ENCODE results near the gene RRP36. TPM values are rescaled to one million over a fixed set of nuclear protein-coding genes. Genes with fewer than 3 reads are reported as not detected.

RRP36 gene
- total RNA-seq, 2 experiments from 2014 or later, result 59.2 to 60.4 TPM

GRCh38 chr6:43012364-43012763, 9.1 kb upstream of the RRP36 start:
- ChIA-PET CTCF (interaction anchor here (1.1 to 1.4 kb wide), 4 partner anchors 9 to 132 kb away, joined by 3 to 4 read pairs (median 4); partner anchors contain the start of genes CUL7, PPP2R5D and RRP36), POLR2A (interaction anchor here (0.7 to 4.2 kb wide), 11 partner anchors 9 to 504 kb away, joined by 3 to 40 read pairs (median 4); partner anchors contain the start of genes CNPY3, CUL7, PEX6 and POLR1C)
- Mint-ChIP-seq H3K4me3 (peak overlapping the region; percentile 93), H3K27me3 (no peaks in the 10 kb centered on the region), H3K27ac (peak overlapping the region; percentile 27), H3K9me3 (no peaks in the 10 kb centered on the region), H3K4me1 (peaks cover 53% of the 10 kb centered on the region), H3K36me3 (ENCODE audit: low read depth) (peaks cover 64% of the 10 kb centered on the region)
- DNase-seq, result no peak

GRCh38 chr6:43013097-43013842, 8.2 kb upstream of the RRP36 start:
- no peak for DNase-seq
- peak overlapping the region; percentile 93 for H3K4me3 Mint-ChIP-seq
- H3K4me1 Mint-ChIP-seq, result peaks cover 62% of the 10 kb centered on the region
- H3K36me3 Mint-ChIP-seq (ENCODE audit: low read depth), result peaks cover 64% of the 10 kb centered on the region
- CTCF ChIA-PET, result interaction anchor here (0.6 to 2.0 kb wide), 10 partner anchors 8 to 131 kb away, joined by 3 to 9 read pairs (median 4); partner anchors contain the start of genes CNPY3, CUL7, PPP2R5D and RRP36
- peak overlapping the region; percentile 82 for H3K27ac Mint-ChIP-seq
- H3K9me3 Mint-ChIP-seq, result no peaks in the 10 kb centered on the region
- POLR2A ChIA-PET, result interaction anchor here (0.7 to 4.2 kb wide), 17 partner anchors 8 to 503 kb away, joined by 3 to 40 read pairs (median 4); partner anchors contain the start of genes CNPY3, CUL7, KLC4 and MRPL2
- no peaks in the 10 kb centered on the region for H3K27me3 Mint-ChIP-seq

- POLR2A ChIA-PET, result interaction anchor here (0.6 to 4.2 kb wide), 17 partner anchors 8 to 243 kb away, joined by 3 to 40 read pairs (median 4); partner anchors contain the start of genes CNPY3, CUL7, KLC4 and MRPL2
- Mint-ChIP-seq H3K4me3 (peak within 1 kb of the TSS; percentile 93), H3K27ac (peak within 1 kb of the TSS; percentile 82), H3K27me3 (no peaks in the 10 kb centered on the region), H3K4me1 (peaks cover 62% of the 10 kb centered on the region), H3K36me3 (ENCODE audit: low read depth) (peaks cover 65% of the 10 kb centered on the region), H3K9me3 (no peaks in the 10 kb centered on the region)
- CTCF ChIA-PET, result interaction anchor here (0.7 to 2.0 kb wide), 12 partner anchors 9 to 160 kb away, joined by 3 to 9 read pairs (median 4); partner anchors contain the start of genes CNPY3, CUL7, PEX6 and PPP2R5D
- peak; percentile 100 for DNase-seq
Measured at GRCh38 chr6:43013843-43014433, 7.5 kb upstream of the RRP36 start, which contains the start of the genes KLHDC3 and MEA1. Gene KLHDC3, plus strand, starts transcription at chr6:43014249. Its CDS starts 2,944 bp downstream, at chr6:43017193. Gene MEA1, minus strand, starts transcription at chr6:43013946. Its CDS starts 133 bp downstream, at chr6:43013813.

- CTCF ChIA-PET, result interaction anchor here (0.7 to 2.0 kb wide), 12 partner anchors 8 to 160 kb away, joined by 3 to 9 read pairs (median 4); partner anchors contain the start of genes CNPY3, CUL7, PEX6 and PPP2R5D
- Mint-ChIP-seq H3K27ac (peak overlapping the region; percentile 82), H3K4me1 (peaks cover 62% of the 10 kb centered on the region), H3K9me3 (no peaks in the 10 kb centered on the region), H3K27me3 (no peaks in the 10 kb centered on the region), H3K4me3 (peak overlapping the region; percentile 93), H3K36me3 (ENCODE audit: low read depth) (peaks cover 63% of the 10 kb centered on the region)
- no peak for DNase-seq
- POLR2A ChIA-PET, result interaction anchor here (0.6 to 4.2 kb wide), 17 partner anchors 8 to 243 kb away, joined by 3 to 40 read pairs (median 4); partner anchors contain the start of genes CNPY3, CUL7, KLC4 and MRPL2
Measured at GRCh38 chr6:43014434-43014909, 7.0 kb upstream of the RRP36 start.

GRCh38 chr6:43016176-43016942, 5.1 kb upstream of the RRP36 start:
- Mint-ChIP-seq H3K27me3 (no peaks in the 10 kb centered on the region), H3K9me3 (no peaks in the 10 kb centered on the region), H3K4me3 (peak overlapping the region; percentile 27), H3K36me3 (ENCODE audit: low read depth) (peaks cover 60% of the 10 kb centered on the region), H3K27ac (no peak overlapping the region), H3K4me1 (peaks cover 65% of the 10 kb centered on the region)
- ChIA-PET CTCF (no interaction called here), POLR2A (interaction anchor here (1.0 to 4.0 kb wide), 4 partner anchors 32 to 629 kb away, joined by 3 to 21 read pairs (median 6); partner anchors contain the start of genes KLC4, MRPL2, PEX6 and PPP2R5D)
- no peak for DNase-seq

GRCh38 chr6:43016943-43017334, 4.5 kb upstream of the RRP36 start:
- Mint-ChIP-seq H3K27ac (no peak overlapping the region), H3K4me3 (no peak overlapping the region), H3K36me3 (ENCODE audit: low read depth) (peaks cover 58% of the 10 kb centered on the region), H3K27me3 (no peaks in the 10 kb centered on the region), H3K9me3 (no peaks in the 10 kb centered on the region), H3K4me1 (peaks cover 61% of the 10 kb centered on the region)
- ChIA-PET POLR2A (interaction anchor here (1.4 to 1.6 kb wide), 2 partner anchors 38 to 42 kb away, joined by 3 to 8 read pairs; partner anchors contain the start of genes KLC4, MRPL2 and PEX6), CTCF (no interaction called here)
- no peak for DNase-seq

- POLR2A ChIA-PET, result interaction anchor here (1.5 to 3.8 kb wide), 2 partner anchors 34 to 39 kb away, joined by 3 to 27 read pairs; partner anchors contain the start of gene CUL7
- CTCF ChIA-PET, result no interaction called here
- no peak overlapping the region for H3K4me3 Mint-ChIP-seq
Measured at GRCh38 chr6:43019152-43019551, 2.3 kb upstream of the RRP36 start.

GRCh38 chr6:43020052-43020705, 1.2 kb upstream of the RRP36 start:
- no peaks in the 10 kb centered on the region for H3K9me3 Mint-ChIP-seq
- DNase-seq, result no peak
- H3K4me1 Mint-ChIP-seq, result peaks cover 53% of the 10 kb centered on the region
- H3K36me3 Mint-ChIP-seq (ENCODE audit: low read depth), result peaks cover 56% of the 10 kb centered on the region
- ChIA-PET POLR2A (interaction anchor here (1.0 to 3.8 kb wide), 6 partner anchors 13 to 497 kb away, joined by 3 to 27 read pairs (median 6); partner anchors contain the start of genes CNPY3, CUL7, PEX6 and POLR1C), CTCF (interaction anchor here (0.9 to 1.0 kb wide), 2 partner anchors 75 to 119 kb away, joined by 3 to 4 read pairs; no protein-coding TSS in a partner anchor)
- H3K27ac Mint-ChIP-seq, result peak overlapping the region; percentile 37
- peak overlapping the region; percentile 5 for H3K4me3 Mint-ChIP-seq
- H3K27me3 Mint-ChIP-seq, result no peaks in the 10 kb centered on the region

More at GRCh38 chr6:43019152-43019551, 2.3 kb upstream of the RRP36 start:
- no peaks in the 10 kb centered on the region for H3K27me3 Mint-ChIP-seq
- DNase-seq, result no peak
- no peaks in the 10 kb centered on the region for H3K9me3 Mint-ChIP-seq
- H3K27ac Mint-ChIP-seq, result no peak overlapping the region
- peaks cover 45% of the 10 kb centered on the region for H3K36me3 Mint-ChIP-seq (ENCODE audit: low read depth)
- H3K4me1 Mint-ChIP-seq, result peaks cover 53% of the 10 kb centered on the region

- H3K27me3 Mint-ChIP-seq, result no peaks in the 10 kb centered on the region
- peak overlapping the region; percentile 79 for H3K27ac Mint-ChIP-seq
- peaks cover 49% of the 10 kb centered on the region for H3K4me1 Mint-ChIP-seq
- H3K36me3 Mint-ChIP-seq (ENCODE audit: low read depth), result peaks cover 59% of the 10 kb centered on the region
- POLR2A ChIA-PET, result interaction anchor here (0.9 to 3.8 kb wide), 9 partner anchors 8 to 496 kb away, joined by 3 to 27 read pairs (median 5); partner anchors contain the start of genes CNPY3, CUL7, PEX6 and POLR1C
- H3K4me3 Mint-ChIP-seq, result peak overlapping the region; percentile 85
- H3K9me3 Mint-ChIP-seq, result no peaks in the 10 kb centered on the region
- DNase-seq, result no peak
- CTCF ChIA-PET, result interaction anchor here (0.9 to 2.3 kb wide), 6 partner anchors 8 to 123 kb away, joined by 3 to 13 read pairs (median 4); partner anchors contain the start of genes KLC4 and MRPL2
Measured at GRCh38 chr6:43020847-43021246, 576 bp upstream of the RRP36 start.

GRCh38 chr6:43024436-43024835, 3.0 kb downstream of the RRP36 start:
- Mint-ChIP-seq H3K36me3 (ENCODE audit: low read depth) (peaks cover 59% of the 10 kb centered on the region), H3K27ac (peak overlapping the region; percentile 37), H3K4me3 (peak overlapping the region; percentile 7), H3K9me3 (no peaks in the 10 kb centered on the region), H3K27me3 (no peaks in the 10 kb centered on the region), H3K4me1 (peaks cover 31% of the 10 kb centered on the region)
- ChIA-PET CTCF (interaction anchor here (0.6 kb wide), 1 partner anchor 395 kb away, joined by 3 read pairs; no protein-coding TSS in a partner anchor), POLR2A (interaction anchor here (0.6 to 1.3 kb wide), 4 partner anchors 10 to 145 kb away, joined by 3 to 5 read pairs (median 4); partner anchors contain the start of genes KLHDC3, MEA1 and PPP2R5D)
- DNase-seq, result no peak

GRCh38 chr6:43026365-43026764, 4.9 kb downstream of the RRP36 start:
- peaks cover 56% of the 10 kb centered on the region for H3K36me3 Mint-ChIP-seq (ENCODE audit: low read depth)
- ChIA-PET CTCF (interaction anchor here (1.3 kb wide), 1 partner anchor 118 kb away, joined by 3 read pairs; no protein-coding TSS in a partner anchor), POLR2A (interaction anchor here (0.6 kb wide), 1 partner anchor 9 kb away, joined by 4 read pairs; no protein-coding TSS in a partner anchor)
- H3K4me1 Mint-ChIP-seq, result peaks cover 24% of the 10 kb centered on the region
- H3K9me3 Mint-ChIP-seq, result no peaks in the 10 kb centered on the region
- H3K27me3 Mint-ChIP-seq, result no peaks in the 10 kb centered on the region
- no peak for DNase-seq
- H3K4me3 Mint-ChIP-seq, result no peak overlapping the region
- H3K27ac Mint-ChIP-seq, result no peak overlapping the region
